Measurements from ENCODE around the gene PPM1L.
"Not testable (repeated sequence)": the region's sequence is repeated elsewhere in the genome, so short reads cannot be mapped to it uniquely, and the experiment has no call there.

The PPM1L gene

DNA sequence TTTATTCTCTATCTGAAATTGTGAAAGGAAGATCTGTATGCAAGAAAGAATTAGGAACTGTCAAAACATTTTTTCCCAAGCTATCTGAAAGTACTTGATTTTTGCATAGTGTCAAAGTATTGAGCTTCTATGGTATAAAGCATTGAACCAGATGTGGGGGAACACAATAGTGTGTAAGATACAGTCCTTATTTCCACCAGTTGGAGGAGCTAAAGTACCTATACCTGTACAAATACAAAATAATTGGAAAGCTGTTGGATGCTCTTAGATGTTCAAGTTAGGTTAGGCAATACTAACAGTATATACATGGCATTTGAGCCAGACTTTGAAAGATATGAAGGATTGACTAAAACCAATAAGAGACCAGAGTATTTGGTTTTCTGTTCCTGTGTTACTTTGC is 200.8 kb downstream of the PPM1L start:
- DNase-seq: no peak
- Mint-ChIP-seq H3K9me3 (no peaks in the 10 kb centered on the region), H3K36me3 (no peaks in the 10 kb centered on the region), H3K27ac (no peak overlapping the region), H3K4me1 (peaks cover 0 to 2% of the 10 kb centered on the region in 2 donors), H3K4me3 (no peak overlapping the region), H3K27me3 (no peaks in the 10 kb centered on the region)
- ATAC-seq (replicated peaks): peak; percentile 84 to 85

DNA sequence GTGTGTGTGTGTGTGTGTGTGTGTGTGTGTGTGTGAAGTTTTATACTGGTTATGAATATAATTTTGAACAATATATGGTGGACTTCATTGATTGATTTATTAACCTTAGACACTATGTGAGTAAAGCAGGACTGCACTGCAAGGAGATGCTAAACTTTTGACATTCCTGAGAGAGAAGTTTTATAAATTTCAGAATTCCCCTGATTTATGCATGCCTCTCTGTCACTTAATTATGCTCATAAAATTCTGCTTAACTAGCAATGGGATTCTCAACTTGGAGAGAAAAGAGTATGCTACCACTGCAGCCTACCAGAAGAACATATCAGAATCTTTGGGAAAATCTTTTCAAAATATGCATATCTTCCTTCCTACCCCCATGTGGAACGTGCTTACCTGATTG is 204.5 kb downstream of the PPM1L start:
- H3K9me3 Mint-ChIP-seq: no peaks in the 10 kb centered on the region
- H3K4me1 Mint-ChIP-seq: no peaks in the 10 kb centered on the region
- ATAC-seq (replicated peaks) (no peak), DNase-seq (no peak)
- no peaks in the 10 kb centered on the region for H3K36me3 Mint-ChIP-seq
- no peak overlapping the region for H3K4me3 Mint-ChIP-seq
- no peak overlapping the region for H3K27ac Mint-ChIP-seq
- H3K27me3 Mint-ChIP-seq: no peaks in the 10 kb centered on the region

DNA sequence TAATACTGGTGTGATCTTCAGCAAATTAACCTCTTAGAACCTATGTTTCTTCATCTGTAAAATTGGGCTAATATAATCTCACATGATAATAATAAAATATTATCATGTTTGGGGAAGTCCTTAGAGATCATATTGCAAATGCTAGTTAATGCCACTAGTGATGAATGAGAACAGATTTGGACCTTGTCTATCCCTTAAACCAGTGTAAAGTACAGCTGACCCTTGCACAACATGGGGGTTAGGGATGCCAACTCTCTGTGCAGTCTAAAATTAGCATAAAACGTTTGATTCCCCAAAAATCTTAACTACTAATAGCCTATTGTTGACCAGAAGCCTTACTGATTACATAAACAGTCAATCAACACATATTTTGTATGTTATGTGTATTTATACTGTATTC is 207.9 kb downstream of the PPM1L start:
- H3K27ac Mint-ChIP-seq: no peak overlapping the region
- no peak for DNase-seq
- H3K36me3 Mint-ChIP-seq: peaks cover 5 to 9% of the 10 kb centered on the region in 2 donors
- ATAC-seq (replicated peaks): no peak
- no peaks in the 10 kb centered on the region for H3K4me1 Mint-ChIP-seq
- H3K4me3 Mint-ChIP-seq: no peak overlapping the region
- no peaks in the 10 kb centered on the region for H3K27me3 Mint-ChIP-seq
- peaks cover 4 to 5% of the 10 kb centered on the region in 2 donors for H3K9me3 Mint-ChIP-seq

DNA sequence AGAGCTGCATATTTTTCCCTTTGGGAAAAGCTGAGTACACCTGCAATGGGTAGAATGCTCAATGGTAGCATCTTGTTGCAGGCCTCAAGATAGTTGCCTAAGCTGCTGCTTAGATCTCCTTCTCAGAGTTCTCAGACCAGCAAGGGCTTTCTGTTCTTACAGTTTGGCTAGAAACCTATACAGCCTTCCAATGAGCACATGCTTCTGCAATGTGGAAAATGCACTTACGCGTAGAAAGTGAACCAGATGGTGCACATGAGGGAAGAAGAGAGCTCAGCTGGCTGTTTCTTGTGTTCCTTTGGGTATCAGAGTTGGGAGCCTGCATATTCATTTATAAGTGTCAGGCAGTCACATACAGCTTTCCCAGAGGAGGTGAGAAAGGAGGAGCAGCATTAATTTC is 212.7 kb downstream of the PPM1L start:
- peaks cover 4 to 5% of the 10 kb centered on the region in 2 donors for H3K9me3 Mint-ChIP-seq
- peaks cover 5 to 16% of the 10 kb centered on the region in 2 donors for H3K4me1 Mint-ChIP-seq
- ATAC-seq (replicated peaks): no peak

DNA sequence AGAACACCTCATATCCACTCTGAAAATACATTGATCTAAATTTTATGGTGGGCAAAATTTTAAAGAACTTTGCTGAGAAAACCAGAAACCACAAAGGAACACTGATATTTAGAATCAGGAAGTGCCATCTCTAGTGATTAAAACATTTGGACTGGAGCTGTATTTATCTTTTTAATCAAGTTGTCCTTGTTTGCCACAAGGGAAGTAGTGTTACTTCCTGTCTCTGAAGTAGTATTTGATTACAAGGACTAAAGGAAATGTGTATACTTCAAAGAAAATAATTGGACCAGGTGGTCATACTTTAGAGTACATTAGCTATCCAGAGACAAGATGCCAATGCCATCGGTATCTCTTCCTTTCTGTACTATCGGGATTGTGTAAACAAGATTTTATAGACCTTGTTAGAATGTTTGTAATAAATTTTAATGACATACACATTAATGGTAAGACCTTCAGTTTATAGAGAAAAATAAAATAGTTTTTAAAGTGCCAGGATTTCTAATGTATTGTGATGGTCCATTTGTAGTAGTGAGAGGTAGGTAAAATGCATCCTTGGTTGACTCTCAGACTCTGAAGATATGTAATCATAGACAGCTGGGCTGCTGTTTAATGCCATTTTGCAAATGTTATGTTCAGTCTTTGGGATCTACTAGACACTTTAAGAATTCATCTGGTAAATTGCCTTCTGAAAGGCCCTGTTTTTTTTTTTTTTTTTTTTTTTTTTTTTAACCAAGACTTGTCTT is 217.2 kb downstream of the PPM1L start:
- Mint-ChIP-seq H3K4me3 (no peak overlapping the region), H3K4me1 (peaks cover 9 to 18% of the 10 kb centered on the region in 2 donors), H3K36me3 (peaks cover 2 to 8% of the 10 kb centered on the region in 2 donors), H3K9me3 (peaks cover 0 to 2% of the 10 kb centered on the region in 2 donors), H3K27me3 (no peaks in the 10 kb centered on the region), H3K27ac (no peak overlapping the region)
- no peak for ATAC-seq (replicated peaks)
- no peak for DNase-seq

More for the DNA sequence above, 212.7 kb downstream of the PPM1L start:
- DNase-seq: no peak
- Mint-ChIP-seq H3K27ac (no peak overlapping the region), H3K4me3 (no peak overlapping the region), H3K36me3 (peaks cover 5 to 9% of the 10 kb centered on the region in 2 donors), H3K27me3 (no peaks in the 10 kb centered on the region)

DNA sequence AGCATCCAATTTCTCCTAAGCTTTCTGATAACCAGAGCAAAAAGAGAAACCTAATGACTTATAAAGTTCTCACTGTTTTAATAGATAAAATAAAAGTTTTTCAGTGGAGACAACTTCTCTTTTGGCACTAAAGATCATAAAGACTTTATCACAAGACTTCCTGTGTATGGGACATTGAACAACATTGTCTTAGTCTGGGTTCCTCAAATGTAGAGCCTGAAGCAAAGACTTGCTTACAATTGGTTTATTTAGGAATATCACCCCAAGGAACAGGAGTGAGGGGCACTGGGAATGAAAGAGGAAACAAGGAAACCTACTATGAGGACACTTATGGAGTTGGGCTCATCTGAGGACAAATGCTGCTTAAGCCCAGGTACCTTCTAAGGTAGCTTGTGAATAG is 221.7 kb downstream of the PPM1L start:
- peaks cover 4 to 8% of the 10 kb centered on the region in 2 donors for H3K36me3 Mint-ChIP-seq

DNA sequence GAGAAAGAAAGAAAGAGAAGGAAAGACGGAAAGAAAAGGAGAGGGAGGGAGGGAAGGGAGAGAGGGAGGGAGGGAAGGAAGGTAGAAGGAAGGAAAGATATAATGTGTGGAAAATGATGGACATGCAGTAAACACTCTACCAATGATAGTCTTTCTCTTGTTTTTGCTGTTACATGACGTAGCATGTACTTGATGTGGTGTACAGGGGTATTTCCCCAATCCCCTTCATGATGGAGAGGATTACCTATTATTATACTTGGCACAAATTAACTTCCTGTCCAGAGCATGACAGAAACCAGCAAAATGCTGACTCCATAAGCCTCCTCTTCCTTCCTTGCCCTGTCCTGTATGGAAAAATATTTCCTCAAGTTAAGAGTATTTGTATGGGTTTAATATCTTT is 224.7 kb downstream of the PPM1L start:
- Mint-ChIP-seq H3K36me3 (peaks cover 9 to 13% of the 10 kb centered on the region in 2 donors), H3K27me3 (no peaks in the 10 kb centered on the region), H3K9me3 (peaks cover 4 to 9% of the 10 kb centered on the region in 2 donors), H3K4me3 (peak overlapping the region in 1 of 2 donors; percentile 8), H3K4me1 (peaks cover 23 to 33% of the 10 kb centered on the region in 2 donors), H3K27ac (peak overlapping the region; percentile 25)
- DNase-seq: no peak
- ATAC-seq (replicated peaks): peak; percentile 82 to 88

More for the DNA sequence above, 221.7 kb downstream of the PPM1L start:
- Mint-ChIP-seq H3K4me3 (no peak overlapping the region), H3K27me3 (no peaks in the 10 kb centered on the region), H3K4me1 (peaks cover 25 to 40% of the 10 kb centered on the region in 2 donors), H3K9me3 (peaks cover 0 to 3% of the 10 kb centered on the region in 2 donors), H3K27ac (no peak overlapping the region)
- no peak for DNase-seq
- no peak for ATAC-seq (replicated peaks)

DNA sequence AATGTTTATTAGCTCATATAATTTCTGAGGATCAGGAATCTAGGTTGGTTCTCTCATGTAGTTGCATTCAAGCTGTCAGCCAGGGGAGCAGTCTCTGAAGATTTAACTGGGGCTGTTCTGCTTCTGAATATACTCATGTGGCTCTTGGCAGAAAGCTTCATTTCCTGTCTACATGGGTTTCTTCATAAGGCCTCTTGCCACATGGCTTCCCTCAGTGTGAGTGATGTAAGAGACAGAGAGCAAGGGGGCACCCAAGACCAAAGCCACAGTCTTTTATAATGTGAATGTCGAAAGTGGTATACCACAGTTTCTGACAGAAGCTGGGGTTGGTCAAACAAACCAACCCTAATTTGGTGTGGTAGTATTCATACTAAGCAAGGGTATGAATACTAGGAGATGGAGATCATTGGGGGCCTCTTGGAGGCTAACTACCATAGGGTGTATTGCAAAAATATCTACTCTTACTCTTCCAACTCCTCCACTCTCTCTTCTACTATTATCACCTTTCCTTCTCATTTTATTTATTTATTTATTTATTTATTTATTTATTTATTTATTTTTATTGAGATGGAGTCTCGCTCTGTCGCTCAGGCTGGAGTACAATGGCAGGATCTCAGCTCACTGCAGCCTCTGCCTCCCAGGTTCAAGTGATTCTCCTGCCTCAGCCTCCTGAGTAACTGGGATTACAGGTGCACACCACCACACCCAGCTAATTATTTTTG is 225.3 kb downstream of the PPM1L start:
- H3K27me3 Mint-ChIP-seq: no peaks in the 10 kb centered on the region
- DNase-seq (peak; percentile 21), ATAC-seq (replicated peaks) (peak; percentile 90 to 91)
- H3K4me3 Mint-ChIP-seq: no peak overlapping the region
- H3K9me3 Mint-ChIP-seq: peaks cover 4 to 9% of the 10 kb centered on the region in 2 donors
- peak overlapping the region; percentile 25 for H3K27ac Mint-ChIP-seq
- H3K36me3 Mint-ChIP-seq: peaks cover 9 to 13% of the 10 kb centered on the region in 2 donors
- peaks cover 23 to 33% of the 10 kb centered on the region in 2 donors for H3K4me1 Mint-ChIP-seq

DNA sequence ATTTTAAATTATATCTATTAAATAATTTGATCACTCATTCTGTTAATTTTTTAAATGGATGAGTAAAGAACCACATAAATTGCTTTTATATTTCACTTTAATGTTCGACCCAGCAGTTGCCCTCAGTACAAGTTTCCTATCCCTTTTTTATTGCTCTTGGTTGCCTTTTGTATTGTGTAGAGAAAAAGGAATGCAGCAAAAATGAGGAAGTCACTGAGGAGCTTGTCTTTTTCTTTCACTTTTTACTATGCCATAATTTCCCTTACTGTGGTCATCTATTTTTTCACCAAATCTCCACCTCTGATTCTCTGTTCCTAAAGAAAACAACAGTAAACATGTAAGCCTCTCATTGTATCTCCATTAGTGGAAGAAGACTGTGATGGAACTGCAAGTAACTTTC is 226.5 kb downstream of the PPM1L start:
- ATAC-seq (replicated peaks): peak; percentile 23 to 35
- DNase-seq: no peak

DNA sequence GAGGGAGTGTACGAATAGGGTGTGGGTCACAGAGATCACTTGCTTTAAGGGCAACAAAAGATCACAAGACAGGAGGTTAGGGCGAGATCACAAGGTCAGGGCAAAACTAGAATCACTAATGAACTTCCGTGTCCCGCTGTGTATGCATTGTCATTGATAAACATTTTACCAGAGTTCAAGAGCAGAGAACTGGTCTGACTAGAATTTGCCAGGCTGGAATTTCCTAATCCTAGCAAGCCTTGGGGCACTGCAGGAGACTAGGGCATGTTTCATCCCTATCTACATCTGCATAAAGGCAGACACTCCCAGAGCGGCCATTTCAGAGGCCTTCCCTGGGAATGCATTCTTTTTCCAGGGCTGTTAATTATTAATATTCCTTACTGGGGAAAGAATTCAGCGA is 227.9 kb downstream of the PPM1L start:
- not testable (repeated sequence) for H3K36me3 Mint-ChIP-seq; H3K4me3 Mint-ChIP-seq; H3K27me3 Mint-ChIP-seq; ATAC-seq (replicated peaks); H3K9me3 Mint-ChIP-seq; DNase-seq; H3K27ac Mint-ChIP-seq
- H3K4me1 Mint-ChIP-seq: peaks cover 19 to 25% of the 10 kb centered on the region in 2 donors

More for the DNA sequence above, 226.5 kb downstream of the PPM1L start:
- H3K27me3 Mint-ChIP-seq: no peaks in the 10 kb centered on the region
- H3K4me3 Mint-ChIP-seq: no peak overlapping the region
- peak overlapping the region; percentile 0 for H3K27ac Mint-ChIP-seq
- peaks cover 8 to 9% of the 10 kb centered on the region in 2 donors for H3K36me3 Mint-ChIP-seq
- H3K4me1 Mint-ChIP-seq: peaks cover 23 to 33% of the 10 kb centered on the region in 2 donors
- peaks cover 4 to 7% of the 10 kb centered on the region in 2 donors for H3K9me3 Mint-ChIP-seq

DNA sequence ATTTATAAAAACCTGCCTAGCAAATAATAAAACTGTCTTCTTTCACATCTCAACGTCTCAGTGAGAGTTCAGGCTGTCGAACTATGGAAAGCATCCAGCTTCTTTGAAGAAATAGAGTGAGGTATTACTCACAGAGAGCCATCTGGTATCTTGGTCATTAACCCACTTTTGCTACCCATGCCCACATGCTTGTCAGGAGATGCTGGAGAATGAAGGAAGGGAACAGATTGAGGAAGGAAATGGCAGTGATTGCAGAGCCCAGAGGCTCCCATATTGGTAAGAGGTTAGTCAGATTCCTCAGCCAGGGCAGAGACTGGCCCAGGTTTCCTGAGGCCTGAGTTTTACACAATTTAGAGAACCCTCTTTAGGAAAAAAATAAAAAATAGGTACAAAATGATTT is 230.0 kb downstream of the PPM1L start:
- no peak for DNase-seq
- no peak for ATAC-seq (replicated peaks)
- H3K27ac Mint-ChIP-seq: no peak overlapping the region
- H3K4me1 Mint-ChIP-seq: peaks cover 10 to 15% of the 10 kb centered on the region in 2 donors
- peaks cover 5% of the 10 kb centered on the region in 2 donors for H3K36me3 Mint-ChIP-seq
- H3K4me3 Mint-ChIP-seq: no peak overlapping the region
- H3K27me3 Mint-ChIP-seq: no peaks in the 10 kb centered on the region
- peaks cover 4 to 6% of the 10 kb centered on the region in 2 donors for H3K9me3 Mint-ChIP-seq

DNA sequence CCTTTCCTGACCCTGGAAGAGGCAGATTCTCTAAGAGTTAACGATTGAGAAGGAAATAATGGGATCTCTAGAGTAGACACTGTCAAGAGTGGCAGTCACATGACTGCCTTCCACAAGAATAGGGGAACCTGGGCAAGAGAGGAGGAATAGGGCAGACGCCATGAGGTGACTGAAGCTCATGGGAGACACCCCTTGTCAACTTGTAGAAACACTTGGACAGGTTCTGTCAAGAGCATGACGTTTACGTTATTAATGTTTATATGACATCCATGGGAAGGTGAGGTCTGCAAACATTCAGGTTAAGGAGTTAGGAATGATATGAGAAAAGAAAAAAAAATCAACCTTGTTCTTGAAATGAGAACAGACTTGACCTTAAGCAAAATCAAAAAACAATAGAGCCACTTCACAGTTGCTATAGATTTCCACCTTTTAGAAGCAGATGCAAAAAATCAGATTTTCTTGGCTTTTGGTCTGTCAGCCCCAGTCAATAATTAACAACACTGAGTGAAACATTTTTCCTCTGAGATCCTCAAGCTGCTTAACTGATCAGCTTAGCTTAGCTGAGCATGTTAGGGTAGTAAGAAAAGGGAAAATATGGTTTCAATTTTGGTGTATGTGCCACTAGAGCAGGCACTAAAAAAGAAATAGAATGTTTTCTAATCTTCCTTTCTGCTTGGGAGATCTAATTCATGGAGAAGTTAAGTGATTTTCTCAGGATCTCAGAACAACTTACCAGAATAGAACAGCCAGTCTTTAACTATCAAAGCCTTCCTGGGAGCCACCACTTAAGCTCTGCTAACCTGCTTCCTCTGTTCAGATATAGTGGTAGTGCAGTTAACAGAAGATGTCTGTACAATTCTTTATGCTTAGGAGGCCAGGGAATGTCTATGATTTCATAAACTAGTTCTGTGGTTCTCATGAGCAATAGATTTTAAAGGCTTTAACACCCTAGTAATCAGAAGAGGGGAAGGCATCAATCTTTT is 232.2 kb downstream of the PPM1L start:
- no peak for DNase-seq
- Mint-ChIP-seq H3K9me3 (peaks cover 4 to 6% of the 10 kb centered on the region in 2 donors), H3K27me3 (no peaks in the 10 kb centered on the region), H3K4me3 (no peak overlapping the region), H3K27ac (no peak overlapping the region), H3K36me3 (peaks cover 5% of the 10 kb centered on the region in 2 donors), H3K4me1 (no peaks in the 10 kb centered on the region)
- no peak for ATAC-seq (replicated peaks)

DNA sequence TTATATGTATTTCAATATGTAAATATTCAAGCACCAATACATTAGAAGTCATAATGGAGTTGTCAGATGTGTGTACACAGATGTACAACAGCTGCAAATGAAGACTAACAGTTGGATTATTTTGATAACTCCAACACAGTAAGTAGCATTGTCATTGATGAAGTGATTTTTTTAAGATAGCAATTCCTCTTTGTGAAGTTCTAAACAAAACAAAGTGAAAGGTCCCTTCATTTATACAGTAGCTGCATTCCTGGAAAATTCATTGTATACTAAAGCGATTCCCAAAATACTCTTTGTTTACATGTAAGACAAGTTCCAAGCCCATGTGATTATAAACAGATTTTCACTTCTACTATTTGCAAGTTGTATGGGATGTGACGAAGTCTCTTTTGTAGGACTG is 234.4 kb downstream of the PPM1L start:
- no peak for DNase-seq
- Mint-ChIP-seq H3K4me1 (no peaks in the 10 kb centered on the region), H3K9me3 (no peaks in the 10 kb centered on the region), H3K4me3 (no peak overlapping the region), H3K36me3 (no peaks in the 10 kb centered on the region), H3K27ac (no peak overlapping the region), H3K27me3 (no peaks in the 10 kb centered on the region)
- no peak for ATAC-seq (replicated peaks)

DNA sequence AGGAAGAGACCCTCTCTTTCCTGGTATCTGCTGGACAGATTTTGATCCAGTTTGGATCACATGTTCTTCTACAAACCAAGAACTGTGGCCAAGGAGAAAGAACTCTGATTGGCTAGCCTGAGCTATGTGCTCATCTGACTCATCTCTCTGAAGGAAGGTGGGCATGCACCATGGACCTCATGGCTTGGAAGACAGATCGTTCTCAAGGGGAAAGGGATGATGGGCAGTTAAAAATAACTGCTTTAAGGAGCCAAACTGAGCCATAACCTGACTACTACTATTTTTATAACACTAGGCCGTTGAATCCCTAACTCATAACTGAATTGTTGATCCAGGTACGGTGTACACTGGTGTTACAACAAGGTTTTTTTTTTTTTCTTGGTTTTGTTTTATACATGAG is 236.7 kb downstream of the PPM1L start:
- Mint-ChIP-seq H3K4me3 (no peak overlapping the region), H3K9me3 (no peaks in the 10 kb centered on the region), H3K4me1 (no peaks in the 10 kb centered on the region), H3K27ac (no peak overlapping the region), H3K36me3 (no peaks in the 10 kb centered on the region), H3K27me3 (no peaks in the 10 kb centered on the region)
- no peak for ATAC-seq (replicated peaks)
- no peak for DNase-seq

Data from stimulated activated naive B cell treated with anti-CD40 and anti-IgM and Interleukin-4, amounts not matched to agents 10 μg/mL and 1 μg/mL and 100 μg/mL, for 72 hours (primary cell).